SK-N-SH (cell line): ENCODE data around the gene DHDH. TPM values are rescaled to one million over a fixed set of nuclear protein-coding genes. Genes with fewer than 3 reads are reported as not detected.

Source experiments
- CTCF ChIA-PET: fragments of 300-600, 350-600 bp; formaldehyde crosslinking; extraction: SDS; loops from one replicate; lab custom pipeline; 2021; lab: Yijun Ruan, JAX
- POLR2A ChIA-PET: fragments of 350-600 bp; sonication (Branson Sonifier 250); formaldehyde crosslinking; extraction: SDS; loops from one replicate; lab custom pipeline; 2020; ENCODE audit warnings: antibody characterized with exemption, inconsistent platforms; lab: Yijun Ruan, JAX
- DNase-seq: peaks from one replicate; pipeline ENCODE4 v3.0.0; 2012
- H2AFZ ChIP-seq: fragments of 200-600 bp; sonication (generic); 2 replicates; pipeline ENCODE4 v1.8.1; 2016; ENCODE audit warnings: antibody characterized with exemption, mild to moderate bottlenecking, low read depth
- H3F3A ChIP-seq: fragments of 200-600 bp; sonication (generic); replicated peaks from 2 replicates; pipeline ENCODE3; 2016; ENCODE audit warnings: antibody characterized with exemption, mild to moderate bottlenecking; ENCODE audit not compliant: insufficient read depth
- H3K27ac ChIP-seq, 2 experiments: fragments of 200-500 bp in 1 of 2; fragments of 200-600 bp in 1 of 2; sonication (Bioruptor generic) in 1 of 2; sonication (generic), shearing (Covaris generic) in 1 of 2; 2 replicates each; pipeline versions ENCODE4 v1.5.1 to v1.6.1; 2014 to 2016; ENCODE audit warnings: low read depth in 2 of 2, inconsistent platforms in 1 of 2, low read length in 1 of 2, mild to moderate bottlenecking in 1 of 2, mixed read lengths in 1 of 2
- H3K27me3 ChIP-seq: fragments of 200-600 bp; sonication (generic), shearing (Covaris generic); 2 replicates; pipeline ENCODE4 v1.6.1; 2016; ENCODE audit warnings: mixed run types; ENCODE audit not compliant: insufficient read depth
- H3K36me3 ChIP-seq, 2 experiments: fragments of 200-500 bp in 1 of 2; fragments of 200-600 bp in 1 of 2; sonication (Bioruptor generic) in 1 of 2; sonication (generic) in 1 of 2; replicated peaks in 1 of 2; 2 replicates each; pipeline versions ENCODE3 to v1.5.1; 2014 to 2016; ENCODE audit warnings: low read length in 1 of 2, mild to moderate bottlenecking in 1 of 2; ENCODE audit not compliant: insufficient read depth in 2 of 2, control insufficient read depth in 1 of 2
- H3K4me1 ChIP-seq, 2 experiments: fragments of 200-500 bp in 1 of 2; fragments of 200-600 bp in 1 of 2; sonication (Bioruptor generic) in 1 of 2; sonication (generic), shearing (Covaris generic) in 1 of 2; 2 replicates each; pipeline versions ENCODE4 v1.5.1 to v1.6.1; 2014 to 2016; ENCODE audit warnings: low read depth in 1 of 2, low read length in 1 of 2, mixed run types in 1 of 2; ENCODE audit not compliant: insufficient read depth in 2 of 2, control insufficient read depth in 1 of 2
- H3K4me2 ChIP-seq: fragments of 200-600 bp; sonication (generic), shearing (Covaris generic); 2 replicates; pipeline ENCODE4 v1.6.1; 2017; ENCODE audit warnings: mixed run types
- H3K4me3 ChIP-seq, 2 experiments: fragments of 200-500 bp in 1 of 2; fragments of 200-600 bp in 1 of 2; sonication (Bioruptor generic) in 1 of 2; sonication (generic), shearing (Covaris generic) in 1 of 2; 2 replicates each; pipeline versions ENCODE4 v1.5.1 to v1.8.1; 2014 to 2016; ENCODE audit warnings: low read depth in 2 of 2, inconsistent platforms in 1 of 2, low read length in 1 of 2, mild to moderate bottlenecking in 1 of 2, mixed read lengths in 1 of 2, moderate library complexity in 1 of 2
- H3K79me2 ChIP-seq: fragments of 200-600 bp; sonication (generic); 2 replicates; pipeline ENCODE4 v1.8.1; 2017; ENCODE audit warnings: mild to moderate bottlenecking; ENCODE audit not compliant: insufficient read depth
- H3K9ac ChIP-seq: fragments of 200-600 bp; sonication (generic); 2 replicates; pipeline ENCODE4 v1.6.1; 2017; ENCODE audit warnings: mixed run types
- H3K9me2 ChIP-seq: fragments of 200-600 bp; sonication (generic); 2 replicates; pipeline ENCODE4 v1.6.1; 2017; ENCODE audit warnings: mixed run types
- H3K9me3 ChIP-seq: fragments of 200-600 bp; sonication (generic); 2 replicates; pipeline ENCODE4 v1.6.1; 2017; ENCODE audit warnings: mixed run types, mild to moderate bottlenecking, moderate library complexity
- H4K20me1 ChIP-seq: fragments of 200-600 bp; sonication (generic); 2 replicates; pipeline ENCODE4 v1.6.1; 2017; ENCODE audit warnings: mild to moderate bottlenecking, mixed run types; ENCODE audit not compliant: insufficient read depth
- CHD2 ChIP-seq: fragments of 150-350 bp; IDR thresholded peaks from 2 replicates; pipeline ENCODE4 v1.6.1; 2018; ENCODE audit warnings: low read length; ENCODE audit not compliant: partially characterized antibody
- ELF1 ChIP-seq: IDR thresholded peaks from 2 replicates; pipeline ENCODE4 v1.4.0; 2012
- EP300 ChIP-seq, 2 experiments: IDR thresholded peaks; 2 replicates each; pipeline versions ENCODE4 v1.4.0 to v1.6.1; 2012; ENCODE audit warnings: borderline replicate concordance in 1 of 2, low read depth in 1 of 2, low read length in 1 of 2
- EZH2phosphoT487 ChIP-seq: fragments of 200-600 bp; sonication (generic); IDR thresholded peaks from 2 replicates; pipeline ENCODE4 v1.6.1; 2017; ENCODE audit warnings: low read depth, mixed run types, mild to moderate bottlenecking, antibody characterized with exemption, moderate library complexity, borderline replicate concordance
- FOXJ3 ChIP-seq: sonication (generic); formaldehyde crosslinking; IDR thresholded peaks from 2 replicates; pipeline ENCODE4 v1.5.1; 2020; ENCODE audit warnings: mild to moderate bottlenecking, missing genetic modification reagents
- GABPA ChIP-seq: IDR thresholded peaks from 2 replicates; pipeline ENCODE4 v1.4.0; 2012; ENCODE audit warnings: low read depth, mild to moderate bottlenecking
- GATA2 ChIP-seq: sonication (generic); formaldehyde crosslinking; IDR thresholded peaks from 2 replicates; pipeline ENCODE4 v1.5.0; 2020; ENCODE audit warnings: mild to moderate bottlenecking, missing genetic modification reagents
- JUND ChIP-seq: IDR thresholded peaks from 2 replicates; pipeline ENCODE4 v1.4.0; 2012
- MEF2A ChIP-seq: IDR thresholded peaks from 2 replicates; pipeline ENCODE4 v1.4.0; 2012; ENCODE audit warnings: low read depth, borderline replicate concordance
- NFIC ChIP-seq: IDR thresholded peaks from 2 replicates; pipeline ENCODE4 v1.4.0; 2012; ENCODE audit warnings: borderline replicate concordance
- NRF1 ChIP-seq: IDR thresholded peaks from 2 replicates; pipeline ENCODE4 v1.6.1; 2012; ENCODE audit warnings: low read depth, mild to moderate bottlenecking, low read length
- RAD21 ChIP-seq: IDR thresholded peaks from 2 replicates; pipeline ENCODE4 v1.6.1; 2012; ENCODE audit warnings: mild to moderate bottlenecking, low read length
- RCOR1 ChIP-seq: fragments of 150-350 bp; IDR thresholded peaks from 2 replicates; pipeline ENCODE4 v1.6.1; 2017; ENCODE audit warnings: antibody characterized with exemption, low read length
- RFX5 ChIP-seq: IDR thresholded peaks from 2 replicates; pipeline ENCODE4 v1.6.1; 2012; ENCODE audit warnings: mild to moderate bottlenecking, improper control_type of control experiment, low read length
- SIN3A ChIP-seq: IDR thresholded peaks from 2 replicates; pipeline ENCODE4 v1.6.1; 2012; ENCODE audit warnings: low read depth, mild to moderate bottlenecking, low read length, moderate library complexity, borderline replicate concordance
- TAF1 ChIP-seq: IDR thresholded peaks from 2 replicates; pipeline ENCODE4 v1.6.1; 2012; ENCODE audit warnings: low read depth, mild to moderate bottlenecking, low read length, moderate library complexity, borderline replicate concordance
- TCF12 ChIP-seq: IDR thresholded peaks from 2 replicates; pipeline ENCODE4 v1.4.0; 2012
- TEAD4 ChIP-seq: IDR thresholded peaks from 2 replicates; pipeline ENCODE4 v1.4.0; 2012; ENCODE audit warnings: mild to moderate bottlenecking, borderline replicate concordance; ENCODE audit not compliant: insufficient read depth
- YY1 ChIP-seq: IDR thresholded peaks from 2 replicates; pipeline ENCODE4 v1.4.0; 2012; ENCODE audit warnings: low read depth, mild to moderate bottlenecking
- WGBS: methylation state at CpG from one replicate; pipeline ENCODE4 v1.1.6; 2017; ENCODE audit warnings: low lambda C conversion rate; 5-methylcytosine and 5-hydroxymethylcytosine counted together
- polyA plus RNA-seq, 3 experiments: library from polyadenylated mRNA; depleted of rRNA; stranded (reverse); fragments of >200 nt; gene quantifications; 2 replicates each; pipeline ENCODE4 v1.2.3, GENCODE V29; 2012
- TF ChIP-seq, protein P1 (sequence below): fragments of 200-600 bp; sonication (generic); IDR thresholded peaks from 2 replicates; pipeline ENCODE4 v1.6.1; 2017; ENCODE audit warnings: antibody characterized with exemption, mild to moderate bottlenecking, moderate library complexity
- TF ChIP-seq, protein P2 (sequence below): IDR thresholded peaks from 2 replicates; pipeline ENCODE4; 2012
- TF ChIP-seq, protein P3 (sequence below): IDR thresholded peaks from 2 replicates; pipeline ENCODE4 v1.4.0; 2012; ENCODE audit warnings: low read depth, borderline replicate concordance
- TF ChIP-seq, protein P4 (sequence below): fragments of 150-350 bp; IDR thresholded peaks from 2 replicates; pipeline ENCODE4 v1.6.1; 2017; ENCODE audit warnings: antibody characterized with exemption, low read length, low read depth, borderline replicate concordance
- TF ChIP-seq, protein P5 (sequence below): fragments of 150-350 bp; IDR thresholded peaks from 2 replicates; pipeline ENCODE4 v1.6.1; 2016; ENCODE audit warnings: mild to moderate bottlenecking, low read depth, low read length

The DHDH gene
- polyA plus RNA-seq, 1 of the 3 experiments (the other 2 are of a cell fraction), result 0.72 TPM

DNA sequence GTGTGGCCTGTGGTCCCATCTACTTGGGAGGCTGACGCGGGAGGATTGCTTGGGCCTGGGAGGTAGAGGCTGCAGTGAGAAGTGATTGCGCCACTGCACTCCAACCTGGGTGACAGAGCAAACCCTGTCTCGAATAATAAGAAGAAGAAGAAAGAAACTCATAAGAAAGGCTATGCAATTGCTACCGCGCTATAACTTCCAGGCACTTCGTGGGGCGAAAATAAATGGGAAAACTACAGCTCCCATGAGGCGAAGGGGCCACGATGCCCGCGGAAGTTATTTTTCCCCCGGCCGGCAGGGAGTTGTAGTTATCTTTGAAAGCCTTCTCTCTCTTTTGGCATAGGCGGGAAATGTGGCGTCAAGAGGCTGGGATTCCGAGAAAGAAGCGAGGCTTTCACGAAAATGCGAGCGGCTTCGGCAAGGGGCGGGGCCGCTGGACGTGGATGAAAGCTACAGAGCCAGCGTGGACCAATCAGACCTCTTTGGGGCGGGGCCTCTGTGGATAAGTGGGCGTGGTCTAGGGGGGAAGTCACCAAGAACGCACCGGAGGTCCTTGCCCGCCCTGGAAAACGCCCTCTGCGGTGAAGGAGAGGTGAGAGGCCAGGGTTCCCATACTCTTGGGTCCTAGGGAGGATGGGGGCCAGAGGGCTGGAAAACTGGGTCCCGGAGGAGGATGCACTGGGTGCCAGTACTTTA is 33.6 kb upstream of the DHDH start, which contains the start of gene NUCB1:
TSS of gene NUCB1 (plus strand) at position 532 of the 696 bp plus-strand sequence. CDS start 485 bp downstream, outside the sequence.
- Histone ChIP-seq H4K20me1 (no peaks in the 10 kb centered on the region), H3K27me3 (no peaks in the 10 kb centered on the region), H3K79me2 (peaks cover 25% of the 10 kb centered on the region), H3K4me1 (peaks cover 0 to 9% of the 10 kb centered on the region in 2 experiments; a peak in 1 of 4 replicates), H3F3A (peaks cover 9% of the 10 kb centered on the region), H3K27ac (peak within 1 kb of the TSS; percentile 70 to 90), H2AFZ (peak within 1 kb of the TSS; percentile 93), H3K9ac (peak within 1 kb of the TSS; percentile 79), H3K4me3 (peak within 1 kb of the TSS; percentile 85), H3K36me3 (peaks cover 2 to 10% of the 10 kb centered on the region in 2 experiments), H3K9me3 (no peaks in the 10 kb centered on the region), H3K9me2 (no peaks in the 10 kb centered on the region), H3K4me2 (peak within 1 kb of the TSS; percentile 76)
- POLR2A ChIA-PET, result interaction anchor here (1.3 to 2.4 kb wide), 4 partner anchors 11 to 54 kb away, joined by 4 to 11 read pairs (median 7); partner anchors contain the start of genes BAX and PPP1R15A
- CTCF ChIA-PET, result interaction anchor here (1.5 to 1.8 kb wide), 2 partner anchors 64 to 71 kb away, joined by 4 to 6 read pairs; partner anchors contain the start of gene HSD17B14
- DNase-seq, result peak; percentile 98
- 6% methylated on average over 34 of the region's 34 CpGs for WGBS
- peak; percentile 93 for TF ChIP-seq GABPA
- TF ChIP-seq YY1, result 0 out of 2 replicates have a peak, but pooled peaks have one; percentile 49
- peak; percentile 8; the same call in 1 of the 2 replicates for TF ChIP-seq SIN3A
- peak; percentile 79 for TF ChIP-seq ELF1
- no peak for TF ChIP-seq TCF12
- TF ChIP-seq, protein P1, sequence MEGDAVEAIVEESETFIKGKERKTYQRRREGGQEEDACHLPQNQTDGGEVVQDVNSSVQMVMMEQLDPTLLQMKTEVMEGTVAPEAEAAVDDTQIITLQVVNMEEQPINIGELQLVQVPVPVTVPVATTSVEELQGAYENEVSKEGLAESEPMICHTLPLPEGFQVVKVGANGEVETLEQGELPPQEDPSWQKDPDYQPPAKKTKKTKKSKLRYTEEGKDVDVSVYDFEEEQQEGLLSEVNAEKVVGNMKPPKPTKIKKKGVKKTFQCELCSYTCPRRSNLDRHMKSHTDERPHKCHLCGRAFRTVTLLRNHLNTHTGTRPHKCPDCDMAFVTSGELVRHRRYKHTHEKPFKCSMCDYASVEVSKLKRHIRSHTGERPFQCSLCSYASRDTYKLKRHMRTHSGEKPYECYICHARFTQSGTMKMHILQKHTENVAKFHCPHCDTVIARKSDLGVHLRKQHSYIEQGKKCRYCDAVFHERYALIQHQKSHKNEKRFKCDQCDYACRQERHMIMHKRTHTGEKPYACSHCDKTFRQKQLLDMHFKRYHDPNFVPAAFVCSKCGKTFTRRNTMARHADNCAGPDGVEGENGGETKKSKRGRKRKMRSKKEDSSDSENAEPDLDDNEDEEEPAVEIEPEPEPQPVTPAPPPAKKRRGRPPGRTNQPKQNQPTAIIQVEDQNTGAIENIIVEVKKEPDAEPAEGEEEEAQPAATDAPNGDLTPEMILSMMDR, result peak; percentile 32; the same call in 1 of the 2 replicates
- TF ChIP-seq, protein P2, sequence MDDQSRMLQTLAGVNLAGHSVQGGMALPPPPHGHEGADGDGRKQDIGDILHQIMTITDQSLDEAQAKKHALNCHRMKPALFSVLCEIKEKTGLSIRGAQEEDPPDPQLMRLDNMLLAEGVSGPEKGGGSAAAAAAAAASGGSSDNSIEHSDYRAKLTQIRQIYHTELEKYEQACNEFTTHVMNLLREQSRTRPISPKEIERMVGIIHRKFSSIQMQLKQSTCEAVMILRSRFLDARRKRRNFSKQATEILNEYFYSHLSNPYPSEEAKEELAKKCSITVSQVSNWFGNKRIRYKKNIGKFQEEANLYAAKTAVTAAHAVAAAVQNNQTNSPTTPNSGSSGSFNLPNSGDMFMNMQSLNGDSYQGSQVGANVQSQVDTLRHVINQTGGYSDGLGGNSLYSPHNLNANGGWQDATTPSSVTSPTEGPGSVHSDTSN, result 0 out of 2 replicates have a peak, but pooled peaks have one; percentile 4
- no peak for TF ChIP-seq EZH2phosphoT487
- TF ChIP-seq NRF1, result no peak
- TF ChIP-seq FOXJ3 (CRISPR knock-in tag), result no peak
- TF ChIP-seq TAF1, result no peak; the same call in 1 of the 2 replicates
- peak; percentile 89 for TF ChIP-seq CHD2
- TF ChIP-seq JUND, result no peak
- no peak for TF ChIP-seq TEAD4
- no peak for TF ChIP-seq GATA2 (CRISPR knock-in tag)
- TF ChIP-seq RCOR1, result peak; percentile 23; the same call in 1 of the 2 replicates
- TF ChIP-seq, protein P3, sequence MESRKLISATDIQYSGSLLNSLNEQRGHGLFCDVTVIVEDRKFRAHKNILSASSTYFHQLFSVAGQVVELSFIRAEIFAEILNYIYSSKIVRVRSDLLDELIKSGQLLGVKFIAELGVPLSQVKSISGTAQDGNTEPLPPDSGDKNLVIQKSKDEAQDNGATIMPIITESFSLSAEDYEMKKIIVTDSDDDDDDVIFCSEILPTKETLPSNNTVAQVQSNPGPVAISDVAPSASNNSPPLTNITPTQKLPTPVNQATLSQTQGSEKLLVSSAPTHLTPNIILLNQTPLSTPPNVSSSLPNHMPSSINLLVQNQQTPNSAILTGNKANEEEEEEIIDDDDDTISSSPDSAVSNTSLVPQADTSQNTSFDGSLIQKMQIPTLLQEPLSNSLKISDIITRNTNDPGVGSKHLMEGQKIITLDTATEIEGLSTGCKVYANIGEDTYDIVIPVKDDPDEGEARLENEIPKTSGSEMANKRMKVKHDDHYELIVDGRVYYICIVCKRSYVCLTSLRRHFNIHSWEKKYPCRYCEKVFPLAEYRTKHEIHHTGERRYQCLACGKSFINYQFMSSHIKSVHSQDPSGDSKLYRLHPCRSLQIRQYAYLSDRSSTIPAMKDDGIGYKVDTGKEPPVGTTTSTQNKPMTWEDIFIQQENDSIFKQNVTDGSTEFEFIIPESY, result no peak
- TF ChIP-seq RAD21, result 0 out of 2 replicates have a peak, but pooled peaks have one; percentile 12
- TF ChIP-seq EP300 (IDR thresholded peaks at IDR 0.05; ENCODE audit: borderline replicate concordance in 1 of 2, low read depth in 1 of 2, low read length in 1 of 2), result peak in 1 of 2 experiments; percentile 72; a peak in 1 of 4 replicates
- TF ChIP-seq RFX5, result 0 out of 2 replicates have a peak, but pooled peaks have one; percentile 49
- TF ChIP-seq, protein P4, sequence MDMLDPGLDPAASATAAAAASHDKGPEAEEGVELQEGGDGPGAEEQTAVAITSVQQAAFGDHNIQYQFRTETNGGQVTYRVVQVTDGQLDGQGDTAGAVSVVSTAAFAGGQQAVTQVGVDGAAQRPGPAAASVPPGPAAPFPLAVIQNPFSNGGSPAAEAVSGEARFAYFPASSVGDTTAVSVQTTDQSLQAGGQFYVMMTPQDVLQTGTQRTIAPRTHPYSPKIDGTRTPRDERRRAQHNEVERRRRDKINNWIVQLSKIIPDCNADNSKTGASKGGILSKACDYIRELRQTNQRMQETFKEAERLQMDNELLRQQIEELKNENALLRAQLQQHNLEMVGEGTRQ, result no peak
- TF ChIP-seq NFIC, result no peak
- TF ChIP-seq, protein P5, sequence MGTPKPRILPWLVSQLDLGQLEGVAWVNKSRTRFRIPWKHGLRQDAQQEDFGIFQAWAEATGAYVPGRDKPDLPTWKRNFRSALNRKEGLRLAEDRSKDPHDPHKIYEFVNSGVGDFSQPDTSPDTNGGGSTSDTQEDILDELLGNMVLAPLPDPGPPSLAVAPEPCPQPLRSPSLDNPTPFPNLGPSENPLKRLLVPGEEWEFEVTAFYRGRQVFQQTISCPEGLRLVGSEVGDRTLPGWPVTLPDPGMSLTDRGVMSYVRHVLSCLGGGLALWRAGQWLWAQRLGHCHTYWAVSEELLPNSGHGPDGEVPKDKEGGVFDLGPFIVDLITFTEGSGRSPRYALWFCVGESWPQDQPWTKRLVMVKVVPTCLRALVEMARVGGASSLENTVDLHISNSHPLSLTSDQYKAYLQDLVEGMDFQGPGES, result no peak; the same call in 1 of the 2 replicates
- TF ChIP-seq MEF2A, result no peak
